A204.1 (cell line): ENCODE results near the gene DPY30.
A peak's percentile ranks its signal among the peaks of the same experiment; 100 is the strongest.
"Not testable (repeated sequence)": the region's sequence is repeated elsewhere in the genome, so short reads cannot be mapped to it uniquely, and the experiment has no call there.

Source experiments
- FAIRE-seq: peaks from 2 replicates; lab custom pipeline; 2012; peaks lifted over from hg19 to GRCh38; lab: Jason Lieb, UNC

Gene DPY30

DNA sequence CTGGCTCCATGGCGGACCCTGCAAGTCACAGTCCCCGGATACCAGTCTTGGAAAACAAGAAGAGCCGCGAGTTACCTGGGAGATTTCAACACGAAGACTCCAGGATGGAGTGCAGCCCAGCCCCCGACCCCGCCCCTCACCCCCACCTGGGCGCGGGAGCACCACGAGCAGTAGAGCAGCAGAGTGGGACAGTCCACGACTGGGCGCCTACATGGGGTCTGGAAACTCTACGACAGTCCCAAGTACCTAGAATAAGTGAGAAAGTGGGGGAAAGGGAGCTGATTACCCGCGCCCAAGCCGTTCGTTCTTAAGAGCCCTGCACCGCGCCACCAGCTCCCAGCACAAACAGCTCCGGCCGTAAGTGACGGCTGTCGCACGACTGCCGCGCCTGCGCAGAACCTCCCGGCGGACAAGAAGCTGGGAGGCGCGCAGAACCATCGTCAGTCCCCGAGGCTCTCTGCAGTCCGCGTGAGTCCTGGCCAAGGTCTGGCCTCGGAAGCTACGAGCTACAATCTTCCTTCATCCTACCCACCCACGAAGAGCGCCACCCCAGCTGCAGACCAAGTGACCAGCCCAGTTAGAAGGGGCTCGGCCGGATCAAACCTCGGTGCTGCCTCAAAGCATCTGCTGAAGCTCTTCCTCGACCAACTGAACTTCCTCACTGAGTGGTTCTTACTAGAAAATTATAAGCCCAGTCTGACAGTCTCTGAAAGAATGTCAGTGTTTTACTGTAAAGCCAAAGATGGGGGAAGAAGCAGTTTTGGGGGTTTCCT, at the start of gene DPY30:
TSS of gene DPY30 (minus strand) at position 359 of the 773 bp plus-strand sequence. CDS start at position 10, 349 bp downstream.
- FAIRE-seq: no peak

DNA sequence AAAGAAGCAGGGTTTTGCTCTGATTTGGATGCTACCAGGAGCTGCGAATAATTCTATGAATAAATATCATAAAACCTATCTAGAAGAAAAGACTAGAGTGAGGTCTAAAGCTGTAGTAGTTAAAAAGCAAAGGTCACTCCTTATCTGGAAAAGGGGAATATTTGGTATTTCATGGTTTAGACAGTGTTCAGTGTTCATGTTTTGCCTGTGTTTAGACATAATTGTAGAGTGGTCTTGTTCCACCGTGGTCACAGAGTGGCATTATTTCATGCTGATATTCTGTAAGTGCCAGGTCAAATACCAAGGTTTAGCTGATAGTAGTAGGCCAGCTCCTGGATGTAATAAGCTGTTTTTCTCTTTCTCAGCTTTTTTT, 34.5 kb upstream of the DPY30 start:
- FAIRE-seq: no peak

- no peak for FAIRE-seq
Measured at GRCh38 chr2:32067549-32067948, 27.9 kb upstream of the DPY30 start.

- no peak for FAIRE-seq
Measured at GRCh38 chr2:32064713-32065112, 25.1 kb upstream of the DPY30 start.

DNA sequence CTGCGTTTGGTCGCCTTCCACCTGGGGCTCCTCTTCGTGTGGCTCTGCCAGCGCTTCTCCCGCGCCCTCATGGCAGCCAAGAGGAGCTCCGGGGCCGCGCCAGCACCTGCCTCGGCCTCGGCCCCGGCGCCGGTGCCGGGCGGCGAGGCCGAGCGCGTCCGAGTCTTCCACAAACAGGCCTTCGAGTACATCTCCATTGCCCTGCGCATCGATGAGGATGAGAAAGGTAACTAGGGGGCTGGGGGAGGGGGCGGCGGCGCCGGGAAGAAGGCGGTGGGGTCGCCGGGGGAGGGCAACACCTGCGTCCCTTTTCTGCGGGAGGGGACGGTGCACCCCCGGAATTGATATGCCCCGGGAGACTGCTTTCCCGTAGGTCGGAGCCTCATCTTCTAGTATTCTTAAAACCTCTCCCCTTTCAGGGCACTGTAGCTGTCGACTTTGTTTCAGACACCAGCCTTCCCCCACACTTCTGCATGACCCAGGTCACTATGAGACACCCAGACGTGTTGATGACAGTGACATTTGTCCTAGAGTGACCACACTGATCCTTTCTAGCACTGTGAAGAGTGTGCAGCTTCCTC, 24.5 kb upstream of the DPY30 start:
- FAIRE-seq: no peak

- peak; percentile 87 for FAIRE-seq
Measured at GRCh38 chr2:32063310-32064020, 23.9 kb upstream of the DPY30 start, which contains the start of gene SPAST. Gene SPAST (plus strand): TSS chr2:32063556. CDS start chr2:32063832, 276 bp downstream.

GRCh38 chr2:32061973-32062861, 22.6 kb upstream of the DPY30 start:
- no peak for FAIRE-seq

DNA sequence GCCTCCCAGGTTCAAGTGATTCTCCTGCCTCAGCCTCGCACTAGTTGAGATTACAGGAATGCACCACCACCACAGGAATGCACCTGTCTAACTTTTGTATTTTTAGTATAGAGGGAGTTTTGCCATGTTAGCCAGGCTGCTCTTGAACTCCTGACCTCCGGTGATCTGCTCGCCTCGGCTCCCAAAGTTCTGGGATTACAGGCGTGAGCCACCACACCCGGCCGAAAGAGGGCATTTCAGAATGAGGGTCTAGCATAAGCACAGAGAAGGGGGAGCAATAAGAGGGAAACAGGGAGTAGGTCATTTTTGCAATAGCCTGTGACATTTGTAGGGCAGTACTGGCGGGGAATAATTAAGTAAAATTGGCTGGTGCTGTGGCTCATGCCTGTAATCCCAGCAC, 21.8 kb upstream of the DPY30 start:
- FAIRE-seq: no peak

DNA sequence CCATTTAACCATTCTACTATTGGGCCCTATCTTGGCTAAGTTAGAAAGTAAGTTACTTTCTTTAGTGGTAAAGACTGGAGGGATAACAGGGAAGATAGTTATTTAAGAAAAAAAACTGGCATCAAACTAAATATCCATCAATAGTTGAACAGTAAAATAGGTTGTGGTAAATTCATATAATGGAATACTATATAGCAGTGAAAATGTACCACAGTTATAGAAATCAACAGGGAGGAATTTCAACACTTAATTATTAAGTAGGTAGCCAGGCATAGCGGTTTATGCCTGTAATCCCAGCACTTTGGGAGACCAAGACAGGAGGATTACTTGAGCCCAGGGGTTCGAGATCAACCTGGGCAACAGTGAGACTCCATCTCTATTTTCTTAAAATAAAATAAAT, 20.7 kb upstream of the DPY30 start:
- no peak for FAIRE-seq

DNA sequence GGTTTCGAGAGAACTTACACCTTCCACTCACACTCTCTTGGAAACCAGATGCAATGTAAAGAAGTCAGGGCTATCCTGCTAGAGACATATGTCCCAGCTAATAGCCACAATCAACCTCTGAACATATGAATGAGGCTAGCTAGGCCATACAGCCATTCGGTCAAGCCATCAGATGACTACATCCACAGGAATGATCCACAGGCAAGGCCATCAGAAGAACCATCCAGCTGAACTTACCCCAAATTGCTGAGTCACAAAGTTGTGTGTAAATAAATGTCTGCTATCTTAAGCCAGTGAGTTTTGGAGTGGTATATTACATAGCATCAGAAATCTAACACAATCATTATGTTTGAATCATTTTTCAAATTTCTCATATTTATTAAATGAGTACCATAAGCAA, 18.5 kb upstream of the DPY30 start:
- FAIRE-seq: no peak

GRCh38 chr2:32054583-32054982, 15.0 kb upstream of the DPY30 start:
- not testable (repeated sequence) for FAIRE-seq

DNA sequence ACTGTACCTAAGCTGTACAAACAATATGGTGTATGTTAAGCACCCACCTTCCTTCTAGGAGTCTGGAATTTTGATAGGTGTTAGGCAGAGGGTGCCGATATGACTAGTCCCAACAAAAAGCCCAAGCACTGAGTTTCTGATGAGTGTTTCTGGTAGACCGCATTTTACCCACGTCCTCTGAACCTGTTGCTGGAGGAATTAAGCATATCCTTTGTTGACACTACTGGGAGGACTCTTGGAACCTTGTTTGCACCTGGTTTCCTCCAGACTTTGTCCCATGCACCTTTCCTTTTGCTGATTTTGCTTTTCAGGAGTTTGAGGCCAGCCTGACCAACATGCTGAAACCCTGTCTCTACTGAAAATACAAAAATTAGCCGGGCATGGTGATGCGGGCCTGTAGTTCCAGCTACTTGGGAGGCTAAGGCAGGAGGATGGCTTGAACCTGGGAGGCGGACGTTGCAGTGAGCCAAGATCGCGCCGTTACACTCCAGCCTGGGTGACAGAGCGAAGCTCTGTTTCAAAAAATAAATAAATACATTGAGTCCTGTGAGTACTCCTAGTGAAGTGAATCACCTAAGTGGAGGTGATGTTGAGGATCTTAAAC, 12.3 kb upstream of the DPY30 start:
- no peak for FAIRE-seq

- FAIRE-seq: no peak
Measured at GRCh38 chr2:32043561-32043960, 4.0 kb upstream of the DPY30 start.

DNA sequence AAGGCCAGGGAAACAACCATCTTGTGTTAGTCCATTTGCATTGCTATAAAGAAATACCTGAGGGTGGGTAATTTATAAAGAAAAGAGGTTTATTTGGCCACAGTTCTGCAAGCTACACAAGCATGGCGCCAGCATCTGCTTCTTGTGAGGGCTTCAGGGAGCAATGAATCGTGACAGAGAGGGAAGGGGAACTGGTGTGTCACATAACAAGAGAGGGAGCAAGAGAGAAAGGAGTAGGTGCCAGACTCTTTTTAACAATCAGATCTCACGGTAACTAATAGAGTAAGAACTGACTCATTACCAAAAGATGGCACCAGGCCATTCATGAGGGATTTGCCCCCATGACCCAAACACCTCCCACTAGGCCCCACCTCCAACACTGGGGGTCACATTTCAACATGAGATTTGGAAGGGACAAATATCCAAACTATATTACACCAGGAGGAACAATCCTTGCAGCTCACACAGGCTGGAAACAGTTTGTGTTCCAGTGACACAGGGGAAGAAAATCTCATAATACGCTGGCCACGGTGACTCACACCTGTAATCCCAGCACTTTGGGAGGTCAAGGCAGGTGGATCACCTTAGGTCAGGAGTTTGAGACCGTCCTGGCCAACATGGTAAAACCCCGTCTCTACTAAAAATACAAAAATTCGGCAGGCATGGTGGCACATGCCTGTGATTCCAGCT, 5.3 kb downstream of the DPY30 start:
- FAIRE-seq: not testable (repeated sequence)

- not testable (repeated sequence) for FAIRE-seq
Measured at GRCh38 chr2:32018789-32019482, 20.7 kb downstream of the DPY30 start.

- FAIRE-seq: no peak
Measured at GRCh38 chr2:32012872-32013271, 26.7 kb downstream of the DPY30 start.

- FAIRE-seq: no peak
Measured at GRCh38 chr2:32011485-32011960, 28.1 kb downstream of the DPY30 start.

GRCh38 chr2:32010670-32011484, 28.7 kb downstream of the DPY30 start, which contains the start of gene MEMO1:
Gene MEMO1 (minus strand): TSS chr2:32011008. CDS start chr2:32010247, 761 bp downstream.
- no peak for FAIRE-seq

GRCh38 chr2:32010280-32010669, 29.3 kb downstream of the DPY30 start:
- FAIRE-seq: not testable (repeated sequence)
